GM21576 (cell line): ENCODE data around the gene DGCR2.
"Not testable (repeated sequence)": the region's sequence is repeated elsewhere in the genome, so short reads cannot be mapped to it uniquely, and the experiment has no call there.

ENCODE experiments used
- ATAC-seq: cut with Tn5 transposase; IDR thresholded peaks from one replicate; pipeline ENCODE4 v1.9.1; 2021; ENCODE audit warnings: mild to moderate bottlenecking, moderate library complexity; ENCODE audit not compliant: unreplicated experiment

DGCR2 gene

DNA sequence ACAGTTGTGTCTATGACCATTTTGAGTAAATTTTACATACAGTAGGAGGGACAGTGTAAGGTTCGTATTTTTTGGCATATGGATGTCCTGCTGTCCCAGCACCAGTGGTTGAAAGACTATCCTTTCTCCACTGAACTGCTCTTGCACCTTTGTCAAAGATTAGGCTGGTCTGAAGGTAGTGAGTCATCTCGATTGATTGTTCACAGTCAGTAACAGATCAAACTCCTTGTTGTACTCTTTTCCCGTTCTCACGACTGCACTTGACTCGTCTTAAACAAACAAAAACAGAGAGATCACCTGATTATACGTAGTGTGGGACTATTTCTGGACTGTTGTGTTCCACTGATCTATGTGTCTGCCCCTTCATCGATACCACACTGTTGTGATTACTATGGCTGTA is 77.1 kb downstream of the DGCR2 start:
- ATAC-seq = no peak

- ATAC-seq = no peak
These were observed 77.8 kb downstream of the DGCR2 start for GRCh38 chr22:19044381-19044780.

GRCh38 chr22:19043121-19044085 is 78.8 kb downstream of the DGCR2 start:
- ATAC-seq = no peak

GRCh38 chr22:19042285-19043120 is 79.7 kb downstream of the DGCR2 start:
- ATAC-seq = no peak

DNA sequence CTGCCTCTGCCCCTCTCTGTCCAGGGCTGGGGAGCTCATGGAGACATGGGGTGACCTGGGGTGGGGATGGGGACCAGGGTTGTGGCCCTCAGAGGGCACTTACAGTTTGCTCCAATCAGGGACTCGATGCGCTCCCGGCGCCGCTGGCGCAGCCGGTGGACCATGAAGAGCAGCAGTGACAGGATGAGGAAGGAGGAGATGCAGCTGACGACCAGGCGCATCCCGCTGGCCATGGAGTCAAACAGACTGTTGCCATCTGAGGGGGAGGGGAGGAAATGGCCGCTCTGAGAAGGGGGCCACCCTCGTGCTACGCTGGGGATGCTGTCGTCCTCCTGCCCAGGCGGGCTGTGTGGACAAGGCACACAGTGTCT is 80.5 kb downstream of the DGCR2 start:
- ATAC-seq = no peak

DNA sequence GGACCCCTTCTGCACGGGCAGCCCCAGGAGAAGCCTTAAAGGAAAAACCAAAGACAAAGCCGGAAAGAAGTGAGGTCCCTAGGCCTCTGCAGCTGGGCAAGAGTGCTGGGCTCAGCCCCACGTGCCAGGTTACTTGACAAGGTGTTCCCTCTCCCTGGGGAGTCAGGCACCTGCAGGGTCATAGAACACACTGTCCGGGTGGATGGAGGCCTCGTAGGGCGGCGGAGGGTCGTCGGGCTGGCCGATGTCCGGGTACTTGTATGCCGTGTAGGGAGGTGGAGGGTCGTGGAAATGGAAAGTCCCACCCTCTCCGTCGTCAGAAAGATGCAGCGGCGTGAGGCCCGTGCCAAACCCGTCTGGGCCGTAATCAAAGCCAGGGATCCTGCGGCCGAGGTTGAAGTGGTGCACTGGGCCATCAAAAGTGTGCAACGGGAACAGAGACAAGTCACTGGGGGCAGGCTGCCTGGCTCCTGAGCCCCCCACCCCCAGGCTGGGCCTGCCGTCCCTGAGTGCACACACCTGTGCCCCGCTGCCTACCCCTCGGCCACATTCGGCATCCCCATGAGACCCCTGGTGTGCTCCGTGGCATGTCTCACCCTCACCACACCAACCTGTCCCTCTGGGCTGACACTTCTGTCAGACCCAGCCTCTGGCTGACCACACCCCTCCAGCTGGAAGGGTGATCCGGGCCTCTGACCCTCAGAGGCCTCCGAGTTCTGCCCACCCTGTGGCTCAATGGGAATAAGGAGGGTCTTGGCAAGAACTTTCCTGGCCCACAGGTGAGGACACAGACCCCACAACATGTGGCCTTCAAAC is 81.1 kb downstream of the DGCR2 start:
- no peak for ATAC-seq

DNA sequence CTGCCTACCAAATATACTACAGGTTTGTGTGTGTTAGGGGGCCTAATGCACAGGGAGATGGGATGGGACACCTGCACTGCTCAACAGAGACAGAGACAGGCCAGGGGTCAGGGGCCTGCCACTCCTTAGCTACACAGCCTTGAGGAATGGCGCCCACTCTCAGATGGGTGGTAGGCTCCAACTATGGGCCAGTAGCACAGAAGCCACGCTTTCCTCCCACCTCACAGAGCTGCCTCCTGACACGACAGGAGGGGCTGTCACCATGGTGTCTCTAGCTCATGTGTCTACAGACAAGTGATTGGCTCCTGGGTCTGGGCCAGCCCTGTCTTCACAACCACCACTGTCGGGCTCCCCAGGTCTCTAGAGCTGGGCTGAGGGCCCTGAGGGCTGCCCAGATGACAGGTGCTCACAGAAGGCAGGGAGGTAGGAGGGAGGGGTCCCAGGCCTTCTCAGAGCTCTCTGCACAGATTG is 81.8 kb downstream of the DGCR2 start:
- no peak for ATAC-seq

DNA sequence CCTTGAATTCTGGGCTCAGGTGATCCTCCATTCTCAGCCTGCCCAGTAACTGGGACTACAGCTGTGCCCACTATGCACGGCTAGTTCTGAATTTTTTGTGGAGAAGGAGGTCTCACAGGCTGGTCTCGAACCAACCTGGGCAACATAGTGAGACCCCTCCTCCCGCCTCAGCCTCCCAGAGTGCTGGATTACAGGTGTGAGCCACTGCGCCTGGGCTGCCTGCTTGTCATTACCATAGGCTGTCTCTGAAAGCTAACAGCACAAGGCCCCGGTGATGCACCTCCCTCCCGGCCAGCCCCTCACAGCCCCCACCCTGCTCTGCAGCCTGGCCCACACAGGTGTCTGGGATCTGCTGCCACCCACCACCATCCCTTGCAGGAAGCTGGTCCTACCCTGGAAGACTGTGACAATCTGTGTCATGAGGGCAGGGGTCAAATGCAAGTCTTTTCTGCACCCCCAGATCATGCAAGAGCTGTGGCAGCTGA is 82.4 kb downstream of the DGCR2 start:
- ATAC-seq = no peak

DNA sequence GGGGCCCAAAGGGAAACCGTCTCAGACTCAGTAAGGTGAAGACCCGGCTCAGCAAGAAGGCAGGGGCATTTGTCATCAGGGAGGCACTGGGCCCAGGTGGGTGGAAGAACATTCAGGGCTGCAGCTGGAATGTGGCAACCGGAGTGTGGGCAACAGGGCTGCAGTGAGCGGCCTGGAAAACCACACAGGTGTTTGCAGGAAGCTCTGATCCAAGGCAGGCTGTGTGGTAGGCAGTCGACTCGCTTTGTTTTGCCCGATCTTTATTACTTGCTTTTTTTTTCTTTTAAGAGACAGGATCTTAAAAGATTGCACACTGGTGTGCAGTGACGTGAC is 82.8 kb downstream of the DGCR2 start:
- ATAC-seq = no peak

- ATAC-seq = no peak
These were observed 83.3 kb downstream of the DGCR2 start for GRCh38 chr22:19038728-19039447.

DNA sequence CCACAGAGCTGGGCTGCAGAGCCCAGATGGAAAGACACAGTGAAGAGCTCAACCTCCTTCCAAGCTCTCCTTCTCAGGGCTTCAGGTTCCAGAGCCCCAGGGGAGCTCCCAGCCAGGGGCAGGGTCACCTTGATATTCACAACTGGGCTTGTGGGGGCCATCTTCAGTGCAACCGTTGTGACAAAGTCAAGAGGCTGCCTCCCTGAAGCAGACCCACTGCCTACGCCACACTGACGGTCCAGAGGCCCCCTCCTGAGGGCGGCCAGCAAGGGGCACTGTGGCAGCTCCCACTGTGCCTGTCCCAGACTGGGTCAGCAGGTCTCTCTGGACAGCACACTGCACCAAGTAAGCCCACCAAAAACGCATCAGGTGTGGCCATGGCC is 84.1 kb downstream of the DGCR2 start:
- no peak for ATAC-seq

DNA sequence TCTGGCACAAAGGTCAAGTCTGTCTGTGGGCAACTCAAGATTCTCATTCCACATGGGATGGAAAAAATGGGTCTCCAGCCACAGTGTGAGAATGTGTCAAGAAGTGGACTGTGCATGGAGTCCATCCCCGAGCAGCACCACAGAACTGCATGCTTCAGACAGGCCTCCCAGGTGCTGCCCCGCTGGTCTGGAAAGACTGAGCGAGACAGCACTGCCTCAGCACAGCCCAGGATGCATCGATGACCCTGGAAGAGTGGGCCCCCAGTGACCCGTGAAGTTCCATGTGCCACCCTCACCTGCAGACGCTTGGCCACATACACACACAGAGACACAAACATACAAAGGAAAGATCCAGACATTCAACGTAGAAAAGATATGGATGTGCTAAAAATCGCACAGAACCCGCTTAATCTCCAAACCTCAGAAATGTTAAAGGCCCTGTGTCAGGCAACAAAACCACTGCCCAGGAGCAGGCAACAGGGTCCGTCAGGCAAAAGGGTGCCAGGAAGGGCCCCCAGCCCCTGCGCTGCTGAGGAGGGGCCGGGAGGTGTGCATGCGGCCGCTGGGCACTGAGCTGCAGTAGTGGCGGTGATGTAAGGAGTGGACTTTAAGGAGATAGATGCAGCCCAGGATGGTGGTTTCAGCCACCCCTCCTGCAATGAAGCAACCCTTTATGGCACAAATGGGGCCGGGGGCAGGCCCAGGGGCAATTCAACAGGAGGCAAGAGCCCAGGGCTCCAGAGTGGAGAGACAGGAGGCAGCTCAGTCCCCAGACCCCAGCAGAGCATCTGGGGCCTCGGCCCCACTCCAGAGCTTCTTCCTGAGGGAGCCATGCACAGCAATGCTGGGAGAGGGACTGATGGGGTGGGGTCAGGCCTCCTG is 84.7 kb downstream of the DGCR2 start:
- ATAC-seq = no peak

- ATAC-seq = no peak
These were observed 85.5 kb downstream of the DGCR2 start for GRCh38 chr22:19036523-19037273.

DNA sequence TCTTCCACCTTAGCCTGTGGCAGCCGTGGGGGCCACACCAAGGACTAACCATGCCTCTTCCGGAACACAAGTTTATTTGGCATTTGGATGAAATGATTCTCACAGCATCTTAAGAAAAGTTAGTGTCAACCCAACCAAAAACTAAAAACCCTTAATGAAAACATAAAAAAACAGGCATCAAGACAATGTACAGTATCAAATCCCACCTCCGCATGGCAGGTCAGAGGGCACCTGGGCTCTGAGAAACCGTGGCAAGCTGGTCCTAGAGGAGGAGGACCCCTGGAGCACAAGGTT is 86.0 kb downstream of the DGCR2 start:
- ATAC-seq = no peak

DNA sequence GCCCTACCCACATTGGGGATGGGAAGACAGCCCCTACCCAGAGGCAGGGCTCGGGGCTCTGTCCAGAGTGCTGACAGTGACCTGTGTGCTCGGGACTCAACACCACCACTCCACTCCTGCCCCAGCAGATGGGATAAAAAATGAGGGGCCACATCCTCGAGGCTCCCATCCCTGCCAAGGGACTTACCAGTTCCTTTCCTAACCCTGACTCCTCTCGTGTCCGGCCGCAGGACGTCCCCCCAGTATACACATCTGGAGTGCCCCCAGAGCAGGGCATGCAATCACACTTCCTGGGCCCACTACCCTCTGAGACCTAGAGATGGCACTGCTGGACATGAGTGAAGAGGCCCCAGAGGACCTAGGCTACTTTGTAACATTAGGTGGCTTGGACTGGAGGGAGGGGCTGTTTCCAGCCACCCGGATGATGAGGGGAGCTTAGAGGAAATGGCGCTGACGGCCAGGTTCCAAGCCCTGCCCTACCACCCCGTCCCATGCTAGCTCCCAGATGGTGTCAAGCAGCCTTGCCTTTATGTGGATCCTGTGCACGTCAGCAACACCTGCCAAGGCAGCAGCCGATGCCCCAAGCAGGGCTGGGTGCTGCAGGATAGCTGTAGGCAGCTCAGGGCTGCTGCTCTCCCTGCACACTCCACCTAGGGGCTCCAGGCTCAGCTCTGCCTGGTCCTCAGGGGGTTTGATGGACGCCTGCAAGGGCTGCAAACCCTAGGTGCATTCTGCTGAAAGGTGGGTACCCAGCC is 86.6 kb downstream of the DGCR2 start:
- ATAC-seq = no peak

- ATAC-seq = not testable (repeated sequence)
These were observed 87.1 kb downstream of the DGCR2 start for GRCh38 chr22:19035126-19035473.

- not testable (repeated sequence) for ATAC-seq
These were observed 87.5 kb downstream of the DGCR2 start for GRCh38 chr22:19034724-19035120.

DNA sequence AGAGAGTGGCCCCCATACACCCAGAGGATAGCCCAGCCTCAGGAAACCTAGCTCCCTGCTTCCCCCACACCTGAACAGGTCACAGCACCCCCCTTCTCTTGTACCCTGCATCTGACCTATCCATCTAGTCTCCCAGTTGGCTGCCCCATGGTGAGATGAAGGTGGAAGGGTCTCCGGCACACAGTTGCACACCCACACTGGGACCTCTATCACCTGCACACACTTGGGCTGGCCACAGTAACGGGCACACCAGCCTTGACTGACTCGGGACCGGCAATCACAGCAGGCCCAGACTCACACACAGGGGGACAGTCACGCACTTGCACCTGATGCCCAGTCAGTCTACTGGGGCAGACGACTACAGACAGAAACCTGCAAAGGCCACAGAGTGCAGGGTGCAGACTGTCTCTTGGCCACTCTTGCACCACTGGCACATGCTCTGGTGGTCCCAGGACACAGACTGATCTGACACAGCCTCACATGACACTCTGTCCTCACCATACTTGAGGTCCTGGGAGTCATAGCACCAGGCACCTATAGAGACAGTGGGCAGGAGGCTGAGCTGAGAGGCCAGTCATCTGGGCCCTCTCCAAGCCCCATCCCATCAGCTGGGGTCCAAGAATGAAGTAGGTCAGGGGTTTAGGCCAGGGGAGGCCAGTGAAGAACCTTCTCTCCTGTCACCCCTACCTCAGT is 88.0 kb downstream of the DGCR2 start:
- not testable (repeated sequence) for ATAC-seq
